Large intestine (tissue), 3 donors: ENCODE measurements around the gene CTSA. TPM values are rescaled to one million over a fixed set of nuclear protein-coding genes. Genes with fewer than 3 reads are reported as not detected.

Experiments used
- DNase-seq, 2 donors: peaks; one replicate each; pipeline versions ENCODE4 v3.0.0 to v3.0.0-alpha.2; 2013
- H3K27ac ChIP-seq: one replicate; pipeline ENCODE4 v1.5.1; 2013; ENCODE audit warnings: low read length
- H3K27me3 ChIP-seq: 2 replicates; pipeline ENCODE4 v1.6.1; 2013; ENCODE audit warnings: low read length; ENCODE audit not compliant: control insufficient read depth, insufficient read depth
- H3K36me3 ChIP-seq: 2 replicates; pipeline ENCODE4 v1.6.1; 2013; ENCODE audit warnings: low read length; ENCODE audit not compliant: control insufficient read depth, insufficient read depth
- H3K4me1 ChIP-seq: one replicate; pipeline ENCODE4 v1.6.1; 2013; ENCODE audit warnings: low read length; ENCODE audit not compliant: control insufficient read depth, insufficient read depth
- H3K4me3 ChIP-seq: one replicate; pipeline ENCODE4 v1.5.1; 2013; ENCODE audit warnings: low read length
- H3K9me3 ChIP-seq: one replicate; pipeline ENCODE4 v1.6.1; 2013; ENCODE audit warnings: mild to moderate bottlenecking, low read depth, low read length, moderate library complexity; ENCODE audit not compliant: control insufficient read depth
- WGBS: methylation state at CpG from one replicate; pipeline ENCODE4 v1.1.5; 2013; ENCODE audit warnings: low lambda C conversion rate; ENCODE audit not compliant: insufficient coverage; 5-methylcytosine and 5-hydroxymethylcytosine counted together
- polyA plus RNA-seq: library from polyadenylated mRNA; unstranded; fragments of 120-200 nt; gene quantifications from one replicate; pipeline ENCODE4 v1.2.1, GENCODE V29; 2013

CTSA gene
- polyA plus RNA-seq, 1 donor, result 851 TPM

GRCh38 chr20:45912344-45912682 lies 21.2 kb downstream of the CTSA start:
- WGBS, result no CpG with 5 or more reads among the region's 4 CpGs
- Histone ChIP-seq H3K9me3 (peaks cover 4% of the 10 kb centered on the region), H3K4me3 (peak overlapping the region; percentile 51), H3K4me1 (peaks cover 21% of the 10 kb centered on the region), H3K27ac (no peak overlapping the region), H3K27me3 (no peaks in the 10 kb centered on the region), H3K36me3 (peaks cover 5% of the 10 kb centered on the region)
- DNase-seq, result no peak

- Histone ChIP-seq H3K9me3 (peaks cover 4% of the 10 kb centered on the region), H3K27me3 (no peaks in the 10 kb centered on the region), H3K27ac (no peak overlapping the region), H3K4me1 (peaks cover 26% of the 10 kb centered on the region), H3K4me3 (no peak overlapping the region), H3K36me3 (no peaks in the 10 kb centered on the region)
- no peak for DNase-seq
- 75% methylated on average over 1 of the region's 5 CpGs for WGBS
These were observed 22.0 kb downstream of the CTSA start for GRCh38 chr20:45913116-45913515.

GRCh38 chr20:45917790-45918141 lies 26.6 kb downstream of the CTSA start:
- H3K4me3 ChIP-seq, result no peak overlapping the region
- H3K9me3 ChIP-seq, result no peaks in the 10 kb centered on the region
- H3K27me3 ChIP-seq, result no peaks in the 10 kb centered on the region
- H3K27ac ChIP-seq, result peak overlapping the region; percentile 63
- no CpG with 5 or more reads among the region's 5 CpGs for WGBS
- DNase-seq, result peak in 1 of 2 donors; percentile 37
- H3K4me1 ChIP-seq, result peaks cover 16% of the 10 kb centered on the region
- no peaks in the 10 kb centered on the region for H3K36me3 ChIP-seq

GRCh38 chr20:45918182-45918737 lies 27.1 kb downstream of the CTSA start:
- Histone ChIP-seq H3K4me3 (no peak overlapping the region), H3K36me3 (no peaks in the 10 kb centered on the region), H3K9me3 (no peaks in the 10 kb centered on the region), H3K27ac (peak overlapping the region; percentile 63), H3K27me3 (no peaks in the 10 kb centered on the region), H3K4me1 (peaks cover 16% of the 10 kb centered on the region)
- peak; percentile 78 to 92 for DNase-seq
- no CpG with 5 or more reads among the region's 5 CpGs for WGBS

GRCh38 chr20:45918779-45919537 lies 27.8 kb downstream of the CTSA start:
- Histone ChIP-seq H3K4me3 (no peak overlapping the region), H3K27me3 (no peaks in the 10 kb centered on the region), H3K36me3 (no peaks in the 10 kb centered on the region), H3K9me3 (no peaks in the 10 kb centered on the region), H3K4me1 (peaks cover 16% of the 10 kb centered on the region), H3K27ac (peak overlapping the region; percentile 63)
- no CpG with 5 or more reads among the region's 12 CpGs for WGBS
- DNase-seq, result no peak

GRCh38 chr20:45919542-45920399 lies 28.6 kb downstream of the CTSA start:
- H3K4me3 ChIP-seq, result no peak overlapping the region
- no peaks in the 10 kb centered on the region for H3K36me3 ChIP-seq
- H3K4me1 ChIP-seq, result peaks cover 12% of the 10 kb centered on the region
- no peaks in the 10 kb centered on the region for H3K27me3 ChIP-seq
- peak overlapping the region; percentile 52 for H3K27ac ChIP-seq
- peak in 1 of 2 donors; percentile 45 for DNase-seq
- no peaks in the 10 kb centered on the region for H3K9me3 ChIP-seq
- no CpG with 5 or more reads among the region's 11 CpGs for WGBS

- Histone ChIP-seq H3K36me3 (no peaks in the 10 kb centered on the region), H3K4me1 (peaks cover 12% of the 10 kb centered on the region), H3K27ac (peak overlapping the region; percentile 52), H3K27me3 (no peaks in the 10 kb centered on the region), H3K4me3 (no peak overlapping the region), H3K9me3 (no peaks in the 10 kb centered on the region)
- DNase-seq, result no peak
- 92% methylated on average over 2 of the region's 9 CpGs for WGBS
These were observed 29.6 kb downstream of the CTSA start for GRCh38 chr20:45920462-45921336.

- Histone ChIP-seq H3K4me1 (peaks cover 12% of the 10 kb centered on the region), H3K9me3 (no peaks in the 10 kb centered on the region), H3K27me3 (no peaks in the 10 kb centered on the region), H3K36me3 (no peaks in the 10 kb centered on the region), H3K4me3 (no peak overlapping the region), H3K27ac (no peak overlapping the region)
- no peak for DNase-seq
- WGBS, result no CpG with 5 or more reads among the region's 11 CpGs
These were observed 30.4 kb downstream of the CTSA start for GRCh38 chr20:45921337-45922189.

GRCh38 chr20:45924391-45925261 lies 33.5 kb downstream of the CTSA start:
- no peak overlapping the region for H3K4me3 ChIP-seq
- H3K4me1 ChIP-seq, result no peaks in the 10 kb centered on the region
- peak overlapping the region; percentile 60 for H3K27ac ChIP-seq
- peak; percentile 68 to 79 for DNase-seq
- no peaks in the 10 kb centered on the region for H3K27me3 ChIP-seq
- no peaks in the 10 kb centered on the region for H3K9me3 ChIP-seq
- 74% methylated on average over 5 of the region's 21 CpGs for WGBS
- no peaks in the 10 kb centered on the region for H3K36me3 ChIP-seq
